GM12801 (cell line): Measurements from ENCODE around the gene ARL14EPL.

Source experiments
- TF ChIP-seq, protein P1 (sequence below): IDR thresholded peaks from one replicate; pipeline ENCODE4 v1.5.1; 2011; ENCODE audit warnings: control low read depth; ENCODE audit not compliant: insufficient read length; ENCODE audit errors: extremely low read depth

The ARL14EPL gene

DNA sequence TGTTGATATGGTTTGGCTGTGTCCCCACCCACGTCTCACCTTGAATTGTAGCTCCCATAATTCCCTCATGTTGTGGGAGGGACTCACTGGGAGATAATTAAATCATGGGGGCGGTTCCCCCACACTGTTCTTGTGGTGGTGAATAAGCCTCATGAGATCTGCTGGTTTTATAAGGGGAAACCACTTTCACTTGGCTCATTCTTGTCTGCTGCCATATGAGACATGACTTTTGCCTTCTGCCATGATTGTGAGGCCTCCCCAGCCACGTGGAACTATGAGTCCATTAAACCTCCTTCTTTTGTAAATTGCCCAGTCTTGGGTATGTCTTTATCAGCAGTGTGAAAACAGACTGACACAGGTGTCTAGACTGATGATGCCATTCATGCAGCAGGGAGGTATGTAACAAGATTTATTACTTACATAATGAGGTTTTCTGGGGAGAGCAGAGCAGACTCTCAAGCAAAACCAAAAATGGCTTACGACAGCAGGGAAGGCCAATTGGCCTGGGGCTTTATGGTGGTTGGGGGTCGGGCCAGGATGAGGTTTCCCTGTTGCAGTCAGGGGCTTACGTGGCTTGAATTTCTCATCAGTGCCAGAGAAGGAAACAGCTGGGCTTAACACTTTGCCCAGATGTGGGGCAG is 43.0 kb downstream of the ARL14EPL start:
- TF ChIP-seq, protein P1, sequence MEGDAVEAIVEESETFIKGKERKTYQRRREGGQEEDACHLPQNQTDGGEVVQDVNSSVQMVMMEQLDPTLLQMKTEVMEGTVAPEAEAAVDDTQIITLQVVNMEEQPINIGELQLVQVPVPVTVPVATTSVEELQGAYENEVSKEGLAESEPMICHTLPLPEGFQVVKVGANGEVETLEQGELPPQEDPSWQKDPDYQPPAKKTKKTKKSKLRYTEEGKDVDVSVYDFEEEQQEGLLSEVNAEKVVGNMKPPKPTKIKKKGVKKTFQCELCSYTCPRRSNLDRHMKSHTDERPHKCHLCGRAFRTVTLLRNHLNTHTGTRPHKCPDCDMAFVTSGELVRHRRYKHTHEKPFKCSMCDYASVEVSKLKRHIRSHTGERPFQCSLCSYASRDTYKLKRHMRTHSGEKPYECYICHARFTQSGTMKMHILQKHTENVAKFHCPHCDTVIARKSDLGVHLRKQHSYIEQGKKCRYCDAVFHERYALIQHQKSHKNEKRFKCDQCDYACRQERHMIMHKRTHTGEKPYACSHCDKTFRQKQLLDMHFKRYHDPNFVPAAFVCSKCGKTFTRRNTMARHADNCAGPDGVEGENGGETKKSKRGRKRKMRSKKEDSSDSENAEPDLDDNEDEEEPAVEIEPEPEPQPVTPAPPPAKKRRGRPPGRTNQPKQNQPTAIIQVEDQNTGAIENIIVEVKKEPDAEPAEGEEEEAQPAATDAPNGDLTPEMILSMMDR: no peak

GRCh38 chr5:116076496-116076895 is 44.2 kb downstream of the ARL14EPL start:
- TF ChIP-seq, protein P1: no peak

DNA sequence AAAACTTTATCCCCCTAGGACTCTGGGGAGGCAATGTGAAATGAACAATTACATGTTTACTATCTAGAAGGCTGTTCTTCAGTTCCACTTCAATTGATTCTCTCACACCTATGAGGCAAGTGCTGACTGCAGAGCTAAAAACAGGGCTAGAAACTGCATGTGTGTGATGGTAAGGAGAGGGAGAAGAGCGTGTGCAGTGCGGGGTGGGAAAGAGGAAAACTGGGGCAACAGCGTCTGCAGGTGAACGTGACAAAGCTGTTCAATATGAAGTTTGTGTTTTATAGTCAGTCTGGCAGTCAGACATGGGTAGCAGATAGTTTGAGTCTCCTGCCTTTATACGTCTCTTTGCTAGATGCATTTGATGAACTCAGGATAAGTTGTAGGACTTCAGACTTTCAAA is 45.9 kb downstream of the ARL14EPL start:
- TF ChIP-seq, protein P1: no peak

GRCh38 chr5:116084287-116084691 is 52.0 kb downstream of the ARL14EPL start:
- TF ChIP-seq, protein P1: no peak

GRCh38 chr5:116084871-116085715 is 52.8 kb downstream of the ARL14EPL start, which contains the start of gene COMMD10:
Gene COMMD10 (plus strand): TSS chr5:116085025.
- TF ChIP-seq, protein P1: no peak

DNA sequence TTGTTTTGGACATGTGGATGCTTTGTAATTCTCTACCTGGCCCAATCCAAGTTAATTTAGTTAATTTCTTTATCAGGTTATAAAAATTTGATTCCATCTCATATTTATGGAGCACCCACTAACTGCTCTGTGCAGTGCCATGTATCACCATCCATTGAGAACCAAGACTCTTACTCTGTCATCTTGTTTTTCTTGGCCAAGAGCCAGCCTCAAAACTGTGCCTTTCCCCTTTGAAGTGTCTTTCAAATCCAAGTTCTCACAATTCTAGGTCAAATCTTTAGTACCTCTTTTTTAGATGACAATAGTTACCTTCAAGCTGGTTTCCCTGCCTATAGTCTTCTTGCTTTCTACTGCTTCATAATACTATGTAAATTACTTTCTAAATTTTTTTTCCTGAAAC is 55.8 kb downstream of the ARL14EPL start:
- TF ChIP-seq, protein P1: no peak

DNA sequence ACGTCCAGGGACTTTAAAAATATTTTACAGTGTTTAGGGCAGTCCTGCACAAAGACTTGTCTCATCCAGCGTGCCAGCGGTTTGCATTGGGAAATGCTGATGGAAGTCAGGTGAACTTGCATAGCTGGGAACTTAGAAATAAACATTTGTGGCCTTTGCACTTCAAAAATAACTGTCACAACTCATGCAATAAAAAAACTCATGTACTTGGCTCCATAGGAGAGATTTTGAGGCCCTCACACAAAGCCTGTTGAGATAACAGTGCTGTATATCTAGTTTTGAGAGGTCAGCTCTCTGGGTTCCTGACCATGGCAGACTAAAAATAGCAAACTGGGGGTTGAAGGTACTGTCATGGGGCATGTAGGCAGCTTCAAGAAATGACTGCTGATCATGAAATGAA is 58.0 kb downstream of the ARL14EPL start:
- TF ChIP-seq, protein P1: no peak
